DND-41 (cell line): Measurements from ENCODE around the gene TTLL5.

Experiments
- CTCF ChIP-seq: IDR thresholded peaks from 2 replicates; pipeline ENCODE4 v1.5.1; 2012; ENCODE audit warnings: borderline replicate concordance, low read length, moderate library complexity, mild to moderate bottlenecking; ENCODE audit not compliant: poor library complexity, severe bottlenecking; ENCODE audit errors: extremely low read depth
- EZH2 ChIP-seq: IDR thresholded peaks from 3 replicates; pipeline ENCODE4 v1.6.1; 2012; ENCODE audit warnings: borderline replicate concordance, low read depth, mild to moderate bottlenecking, moderate library complexity, low read length, inconsistent platforms; ENCODE audit not compliant: severe bottlenecking

- TF ChIP-seq CTCF (no peak), EZH2 (no peak)
Measured at GRCh38 chr14:75650253-75651058, 10.6 kb upstream of the TTLL5 start.
